GM21786 (cell line): ENCODE data around the gene DUOXA2.

Experiments used
- ATAC-seq: cut with Tn5 transposase; IDR thresholded peaks from one replicate; pipeline ENCODE4 v1.9.1; 2021; ENCODE audit not compliant: unreplicated experiment

Gene DUOXA2

DNA sequence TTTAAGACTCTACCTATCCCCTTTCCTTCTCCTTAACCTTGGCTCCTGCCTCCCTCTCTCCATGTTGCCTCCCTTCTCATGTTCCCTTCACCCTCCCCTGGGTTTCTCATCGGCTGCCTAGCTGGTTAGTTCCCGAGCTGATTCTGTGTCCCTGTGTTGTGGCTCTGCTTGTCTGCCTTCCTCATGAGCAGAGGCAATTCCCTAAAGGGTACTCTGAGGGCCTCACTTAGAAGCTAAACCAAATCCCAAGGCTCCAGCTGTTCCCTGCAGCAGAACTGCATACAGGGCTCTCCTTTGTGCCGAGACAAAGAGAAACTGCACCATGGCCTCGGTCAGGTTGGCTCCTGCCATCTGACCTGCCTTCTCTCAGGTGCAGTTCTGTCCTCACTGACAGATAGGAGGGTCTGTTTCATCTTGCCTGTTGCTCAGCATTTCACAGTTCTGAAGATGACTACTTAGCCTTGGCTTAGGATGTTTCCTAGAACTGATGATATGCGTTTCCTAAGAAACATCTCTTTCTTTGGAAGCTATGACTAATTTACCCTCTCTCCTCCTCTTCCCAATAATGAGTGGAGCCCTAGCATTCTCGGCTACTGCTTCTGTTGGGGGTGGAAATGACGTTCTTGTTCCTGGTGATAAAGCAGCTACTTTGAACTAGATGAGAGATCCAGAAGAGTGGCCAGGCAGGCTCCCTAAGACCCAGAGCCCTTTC lies 42.8 kb downstream of the DUOXA2 start:
- no peak for ATAC-seq

DNA sequence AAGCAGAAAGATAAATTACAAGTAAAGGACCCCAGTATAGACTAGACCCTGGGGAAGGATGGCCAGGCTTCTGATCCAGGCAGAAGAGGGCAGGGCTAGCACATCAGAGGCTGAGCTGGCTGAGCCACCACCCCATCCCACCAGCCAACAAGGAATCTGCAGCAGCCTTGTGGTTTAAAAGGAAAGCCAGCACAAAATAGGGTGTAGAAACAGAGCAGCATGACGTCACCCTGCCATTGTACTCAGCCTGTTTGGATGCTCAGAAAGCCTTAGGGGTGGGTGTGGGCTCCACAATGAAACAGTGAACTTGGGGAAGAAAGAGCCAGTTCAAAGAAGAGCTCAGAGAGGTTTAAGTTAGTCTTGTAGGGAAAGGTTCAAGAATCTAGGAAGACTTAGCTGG lies 43.8 kb downstream of the DUOXA2 start:
- no peak for ATAC-seq

DNA sequence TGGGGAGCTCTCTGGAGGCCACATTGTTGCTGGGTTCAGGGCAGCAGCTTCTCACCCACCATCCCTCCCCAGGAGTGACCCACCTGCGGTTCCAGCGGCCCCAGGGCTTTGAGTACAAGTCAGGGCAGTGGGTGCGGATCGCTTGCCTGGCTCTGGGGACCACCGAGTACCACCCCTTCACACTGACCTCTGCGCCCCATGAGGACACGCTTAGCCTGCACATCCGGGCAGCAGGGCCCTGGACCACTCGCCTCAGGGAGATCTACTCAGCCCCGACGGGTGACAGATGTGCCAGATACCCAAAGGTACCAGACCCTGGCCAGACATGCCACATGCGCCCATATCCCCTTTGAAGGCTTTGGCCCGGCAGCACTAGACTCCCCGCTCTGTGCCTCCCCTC lies 47.5 kb downstream of the DUOXA2 start:
- ATAC-seq = no peak

- ATAC-seq = peak; percentile 40
Measured at GRCh38 chr15:45162771-45163507, 48.8 kb downstream of the DUOXA2 start.

- ATAC-seq = no peak
Measured at GRCh38 chr15:45163508-45163856, 49.4 kb downstream of the DUOXA2 start.

GRCh38 chr15:45164914-45165313 lies 50.8 kb downstream of the DUOXA2 start:
- ATAC-seq = no peak

DNA sequence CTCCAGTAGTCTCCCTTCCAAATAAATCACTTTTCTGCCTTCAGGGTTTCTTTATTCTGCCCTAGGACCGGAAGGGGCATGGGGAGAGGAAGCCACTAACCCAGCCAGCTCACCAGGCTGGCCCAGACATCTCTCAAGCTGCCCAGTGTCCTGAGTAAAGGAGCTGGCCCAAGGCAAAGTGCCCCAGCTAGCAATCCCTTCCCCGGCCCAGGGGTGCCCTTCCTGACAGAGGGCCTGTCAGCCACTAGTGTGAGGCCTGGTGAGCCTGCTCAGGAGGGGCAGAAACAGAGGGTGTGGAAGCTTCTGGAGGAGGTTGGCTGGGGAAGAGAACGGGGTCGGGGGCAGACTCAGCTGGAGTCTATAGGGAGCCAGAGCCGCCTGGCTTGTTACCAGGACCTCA lies 51.4 kb downstream of the DUOXA2 start:
- no peak for ATAC-seq

DNA sequence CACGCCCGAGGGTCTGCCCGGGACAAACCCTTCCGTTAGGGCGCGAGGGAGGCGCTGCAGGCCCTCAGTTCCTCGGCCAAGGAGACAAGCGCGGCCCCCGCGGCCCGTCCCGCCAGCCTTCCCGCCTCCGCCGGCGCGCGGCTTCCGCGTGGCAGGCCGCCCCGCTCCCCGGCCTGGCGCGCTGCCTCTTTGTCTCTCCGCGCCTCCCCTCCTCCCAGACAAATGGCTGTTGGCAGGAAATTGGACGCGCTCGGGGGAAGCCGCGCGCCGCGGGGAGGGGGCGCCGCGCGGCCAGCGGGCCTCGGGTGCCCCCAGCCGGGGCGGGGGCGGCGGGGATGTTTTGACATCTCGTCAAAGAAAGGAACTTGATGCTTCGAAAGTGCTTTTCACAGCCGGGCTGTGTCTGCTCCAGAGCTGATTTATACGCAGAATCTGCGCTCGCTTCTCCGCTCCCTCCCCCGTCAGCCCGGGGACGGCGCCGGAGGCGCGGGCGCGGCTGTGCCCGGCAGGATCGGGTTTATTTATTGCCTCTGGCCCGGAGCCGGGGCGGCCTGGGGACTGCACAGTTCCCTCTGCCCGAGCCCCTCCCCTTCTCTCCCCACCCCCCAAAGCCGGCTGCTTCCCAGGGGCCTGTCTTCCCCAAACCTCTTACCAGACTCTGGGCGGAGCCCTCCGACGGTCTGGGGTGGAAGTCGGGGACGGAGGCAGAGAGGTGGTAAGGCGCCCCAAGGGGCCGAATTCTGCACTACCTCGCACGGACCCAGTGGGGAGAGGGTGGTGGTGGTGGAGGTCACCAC lies 52.9 kb downstream of the DUOXA2 start:
- ATAC-seq = peak; percentile 92

DNA sequence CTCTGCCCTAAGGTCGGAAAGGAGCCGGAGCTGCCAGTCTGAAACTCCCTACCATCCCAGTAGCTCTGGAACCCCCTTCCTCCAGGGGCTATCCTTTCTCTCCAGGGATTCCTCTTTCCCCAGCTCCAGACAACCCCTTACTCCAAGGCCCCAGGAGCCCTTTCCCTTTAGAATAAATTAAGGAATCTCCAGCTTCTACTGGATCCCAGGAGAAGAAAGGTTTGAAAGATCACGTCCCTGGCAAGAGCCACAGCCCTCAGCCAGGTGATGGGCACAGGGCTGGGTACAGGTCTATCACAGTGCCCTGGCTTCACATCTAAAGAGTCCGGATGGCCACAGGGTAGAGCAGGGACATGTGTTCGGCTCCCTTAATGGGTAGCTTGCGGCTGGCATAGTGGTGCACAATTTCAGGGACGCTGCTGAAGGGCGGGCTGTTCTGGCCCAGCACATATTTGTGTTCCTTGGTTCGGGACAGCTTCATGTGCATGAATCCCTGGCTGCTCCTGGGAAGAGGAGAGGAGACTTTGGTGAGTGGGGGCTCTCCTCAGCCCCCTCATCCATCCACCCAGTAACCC lies 53.6 kb downstream of the DUOXA2 start:
- ATAC-seq = no peak
